Endothelial cell of umbilical vein (primary cell): ENCODE data around the gene PACSIN2. TPM values are rescaled to one million over a fixed set of nuclear protein-coding genes. Genes with fewer than 3 reads are reported as not detected.

Source experiments
- BruUV-seq: library from RNA; stranded (reverse); fragments of 400-500 nt; replicated peaks from 2 replicates; lab custom pipeline; 2021; lab: Mats Ljungman, UMichigan
- CTCF ChIA-PET: fragments of 300-600, 350-600 bp; sonication (Branson Sonifier 250); formaldehyde crosslinking; loops from one replicate; lab custom pipeline; 2021; ENCODE audit warnings: antibody characterized with exemption, inconsistent platforms; lab: Charles Lee
- POLR2A ChIA-PET: fragments of 300-600, 350-600 bp; sonication (Branson Sonifier 250); formaldehyde crosslinking; loops from one replicate; lab custom pipeline; 2021; ENCODE audit warnings: antibody characterized with exemption, inconsistent platforms; lab: Charles Lee
- DNase-seq: peaks from one replicate; pipeline ENCODE4 v3.0.0-alpha.2; 2011; ENCODE audit warnings: low read depth, low spot score
- FAIRE-seq: peaks from 2 replicates; lab custom pipeline; 2011; peaks lifted over from hg19 to GRCh38; lab: Jason Lieb, UNC
- H2AFZ ChIP-seq: 2 replicates; pipeline ENCODE4 v1.6.0; 2012; ENCODE audit warnings: low read depth, low read length, control low read depth, inconsistent platforms
- H3K27ac ChIP-seq: 2 replicates; pipeline ENCODE4 v1.5.1; 2011; ENCODE audit warnings: low read depth, mild to moderate bottlenecking, control low read depth, low read length, moderate library complexity; ENCODE audit not compliant: insufficient read depth
- H3K27me3 ChIP-seq, 2 experiments: 2 replicates each; pipeline versions ENCODE4 v1.6.0 to v1.6.1; 2011; ENCODE audit warnings: low read length in 2 of 2, mixed read lengths in 1 of 2; ENCODE audit not compliant: control insufficient read depth in 2 of 2, insufficient read depth in 2 of 2
- H3K36me3 ChIP-seq, 2 experiments: 2 replicates in 1 of 2; 3 replicates in 1 of 2; pipeline ENCODE4 v1.5.1; 2011; ENCODE audit warnings: low read length in 2 of 2, mild to moderate bottlenecking in 1 of 2, moderate library complexity in 1 of 2; ENCODE audit not compliant: control insufficient read depth in 2 of 2, insufficient read depth in 2 of 2; ENCODE audit errors: extremely low read depth in 1 of 2
- H3K4me1 ChIP-seq: 3 replicates; pipeline ENCODE4 v1.5.1; 2011; ENCODE audit warnings: mild to moderate bottlenecking, low read length; ENCODE audit not compliant: control insufficient read depth, insufficient read depth; ENCODE audit errors: extremely low read depth
- H3K4me2 ChIP-seq: 2 replicates; pipeline ENCODE4 v1.6.1; 2011; ENCODE audit warnings: low read length, control low read depth, mixed read lengths; ENCODE audit not compliant: insufficient read depth
- H3K4me3 ChIP-seq, 3 experiments: fragments of 200-600 bp in 1 of 3; sonication (generic), shearing (Covaris generic) in 1 of 3; replicated peaks in 1 of 3; 2 replicates each; pipeline ENCODE4 v1.5.1; 2011 to 2016; ENCODE audit warnings: control low read depth in 3 of 3, low read length in 3 of 3, mild to moderate bottlenecking in 2 of 3, inconsistent platforms in 1 of 3, low read depth in 1 of 3, moderate library complexity in 1 of 3; ENCODE audit not compliant: insufficient read depth in 1 of 3
- H3K79me2 ChIP-seq: 2 replicates; pipeline ENCODE4 v1.6.0; 2012; ENCODE audit warnings: low read length, inconsistent platforms; ENCODE audit not compliant: control insufficient read depth, insufficient read depth
- H3K9ac ChIP-seq: replicated peaks from 2 replicates; pipeline ENCODE3; 2011; ENCODE audit warnings: low read length, control low read depth; ENCODE audit not compliant: insufficient read depth; ENCODE audit errors: extremely low read depth
- H3K9me1 ChIP-seq: replicated peaks from 3 replicates; pipeline ENCODE4 v1.6.0; 2011; ENCODE audit warnings: mild to moderate bottlenecking, low read length; ENCODE audit not compliant: control insufficient read depth, insufficient read depth; ENCODE audit errors: extremely low read depth
- H3K9me3 ChIP-seq: replicated peaks from 2 replicates; pipeline ENCODE4 v1.5.1; 2012; ENCODE audit warnings: low read length, inconsistent platforms; ENCODE audit not compliant: control insufficient read depth, insufficient read depth
- H4K20me1 ChIP-seq: replicated peaks from 2 replicates; pipeline ENCODE3; 2011; ENCODE audit warnings: mild to moderate bottlenecking, low read length; ENCODE audit not compliant: control insufficient read depth, insufficient read depth; ENCODE audit errors: extremely low read depth
- EZH2 ChIP-seq: IDR thresholded peaks from 2 replicates; pipeline ENCODE4 v1.6.1; 2012; ENCODE audit warnings: borderline replicate concordance, low read depth, mild to moderate bottlenecking, moderate library complexity, low read length, inconsistent platforms; ENCODE audit not compliant: severe bottlenecking
- FOS ChIP-seq: IDR thresholded peaks from 2 replicates; pipeline ENCODE4 v1.6.1; 2011; ENCODE audit warnings: mild to moderate bottlenecking, low read length, moderate library complexity, borderline replicate concordance; ENCODE audit not compliant: insufficient read depth
- GATA2 ChIP-seq: IDR thresholded peaks from 2 replicates; pipeline ENCODE4 v1.7.0; 2011; ENCODE audit warnings: low read depth, mild to moderate bottlenecking, moderate library complexity, mixed read lengths, low read length; ENCODE audit not compliant: insufficient read length, insufficient read depth
- JUN ChIP-seq: IDR thresholded peaks from 2 replicates; pipeline ENCODE4 v1.6.1; 2011; ENCODE audit warnings: borderline replicate concordance, low read depth; ENCODE audit not compliant: insufficient read length, insufficient read depth
- POLR2A ChIP-seq: IDR thresholded peaks from 2 replicates; pipeline ENCODE4 v1.6.1; 2012; ENCODE audit warnings: low read depth, mild to moderate bottlenecking, control low read depth, low read length
- POLR2AphosphoS5 ChIP-seq: IDR thresholded peaks from 2 replicates; pipeline ENCODE4 v1.6.1; 2012; ENCODE audit warnings: low read depth, mild to moderate bottlenecking, control low read depth, low read length, moderate library complexity; ENCODE audit not compliant: insufficient read depth
- dilution Hi-C: fragments of 300-500 bp; cut with MboI; formaldehyde crosslinking; loops from one replicate; pipeline ENCODE4 v1.15.0; 2019; ENCODE audit warnings: low sequenced_read_pairs; ENCODE audit not compliant: extremely low pct_ligation_motif_present
- intact Hi-C: fragments of 100-400 bp; cut with micrococcal nuclease; formaldehyde crosslinking; loops from one replicate; pipeline ENCODE4 v1.10.0; 2022
- polyA plus RNA-seq, 4 experiments: library from polyadenylated mRNA; depleted of rRNA in 3 of 4; stranded (reverse) in 3 of 4; unstranded in 1 of 4; fragments of >200 nt; gene quantifications; 2 replicates each; pipeline versions ENCODE4 v1.2.1 to v1.2.3, GENCODE V29; 2011 to 2012; ENCODE audit warnings: missing spikeins in 1 of 4
- total RNA-seq: library from RNA; stranded (reverse); gene quantifications from 2 replicates; pipeline ENCODE4 v1.2.3, GENCODE V29; 2021
- TF ChIP-seq, protein P1 (sequence below), 2 donors: IDR thresholded peaks; 1 replicate in 1 of 2; 2 replicates in 1 of 2; pipeline ENCODE4 v1.5.1; 2011; ENCODE audit warnings: low read length in 2 of 2, mild to moderate bottlenecking in 2 of 2, moderate library complexity in 2 of 2, control low read depth in 1 of 2, inconsistent platforms in 1 of 2, low read depth in 1 of 2; ENCODE audit not compliant: insufficient read depth in 1 of 2; ENCODE audit errors: extremely low read depth in 1 of 2

The PACSIN2 gene
- total and polyA plus RNA-seq, 2 donors (not counting 3 experiments of a cell fraction or from before 2014, with no cell fraction given): 46.2 to 64.5 TPM

DNA sequence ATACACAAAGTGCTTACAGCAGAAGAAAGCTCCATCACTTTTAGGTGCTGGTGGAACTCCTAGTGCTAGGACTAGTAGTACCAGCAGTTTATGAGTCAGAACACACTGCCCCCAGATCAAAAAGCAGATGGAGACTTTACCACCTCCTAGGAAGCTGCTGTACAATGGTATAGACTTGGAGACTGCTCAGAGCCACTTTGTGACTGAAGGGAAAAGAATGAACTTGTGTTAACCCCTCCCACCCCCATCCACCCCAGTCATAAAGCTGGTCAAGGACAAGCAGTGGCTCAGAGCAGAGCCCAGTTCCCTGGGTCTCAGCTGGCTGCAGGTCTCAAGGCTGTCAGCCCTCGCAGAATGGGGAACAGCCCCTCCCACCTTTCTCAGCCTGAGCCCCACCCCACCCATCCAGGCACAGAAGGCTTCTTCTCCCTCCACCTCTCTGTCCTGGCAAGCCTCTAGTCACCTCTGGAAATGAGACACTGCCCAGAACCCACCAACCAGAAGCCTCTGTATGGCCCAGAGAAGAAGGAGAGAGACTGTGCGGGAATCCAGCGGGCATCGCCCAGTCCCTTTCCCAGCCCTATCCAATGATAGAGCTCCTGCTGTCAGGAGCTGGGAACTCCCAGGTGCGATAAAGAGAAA, 23.8 kb downstream of the PACSIN2 start:
- no peak for DNase-seq
- FAIRE-seq: peak; percentile 79
- no peaks in the 10 kb centered on the region for H3K9me3 ChIP-seq
- H4K20me1 ChIP-seq: no peaks in the 10 kb centered on the region
- POLR2A ChIA-PET: interaction anchor here (1.3 kb wide), 1 partner anchor 24 kb away, joined by 3 read pairs; the partner anchor contains the start of gene PACSIN2
- dilution Hi-C loops (no loop called here), intact Hi-C loops (no loop called here)
- peaks cover 21% of the 10 kb centered on the region for H3K4me1 ChIP-seq
- no peak overlapping the region for H3K4me3 ChIP-seq
- CTCF ChIA-PET: interaction anchor here (0.5 to 4.2 kb wide), 15 partner anchors 10 to 159 kb away, joined by 3 to 33 read pairs (median 7); partner anchors contain the start of gene PACSIN2
- no peak overlapping the region for H3K9ac ChIP-seq
- no peaks in the 10 kb centered on the region for H3K27me3 ChIP-seq
- H3K4me2 ChIP-seq: no peak overlapping the region
- no peaks in the 10 kb centered on the region for H3K9me1 ChIP-seq
- no peaks in the 10 kb centered on the region for H3K36me3 ChIP-seq
- H2AFZ ChIP-seq: no peak overlapping the region
- peak overlapping the region; percentile 10 for H3K27ac ChIP-seq
- no TSS peak for BruUV-seq
- TF ChIP-seq FOS (peak; percentile 52), JUN (no peak), GATA2 (peak; percentile 26)
- H3K79me2 ChIP-seq: peaks cover 61% of the 10 kb centered on the region

DNA sequence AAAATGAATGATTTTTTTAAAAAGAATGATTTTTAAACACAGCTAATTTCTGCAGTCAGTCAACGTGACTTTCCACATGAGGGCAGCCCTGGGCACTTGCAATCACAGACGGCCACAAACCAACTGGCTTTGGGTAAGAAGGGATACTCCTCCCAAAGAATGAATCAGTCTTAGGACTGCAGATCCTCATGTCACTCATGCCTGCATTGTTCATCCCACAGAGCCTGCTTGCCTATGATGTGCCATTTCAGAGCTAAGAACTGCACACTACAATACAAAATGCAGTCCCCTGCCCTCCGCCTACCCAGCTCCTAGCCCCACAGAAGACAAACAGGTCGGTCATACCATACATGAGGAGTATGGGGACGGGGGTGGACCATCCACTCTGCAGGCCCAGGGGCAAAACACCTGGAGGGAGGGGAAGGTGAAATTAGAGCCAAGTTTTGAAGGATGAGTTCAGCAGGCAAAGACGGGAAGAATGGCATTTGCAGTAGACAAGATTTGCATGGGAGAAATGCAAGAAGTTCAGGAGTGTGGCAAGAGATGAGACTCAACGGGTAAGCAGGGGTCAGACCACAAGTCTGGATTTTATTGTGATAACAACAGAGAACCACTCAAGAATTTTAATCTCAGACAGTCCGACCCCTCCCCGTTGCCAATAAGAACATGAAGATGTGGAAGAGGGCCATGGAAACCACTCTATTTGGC, 24.7 kb downstream of the PACSIN2 start:
- ChIA-PET CTCF (interaction anchor here (0.6 to 4.2 kb wide), 27 partner anchors 10 to 146 kb away, joined by 3 to 33 read pairs (median 4); partner anchors contain the start of gene PACSIN2), POLR2A (interaction anchor here (0.8 kb wide), 1 partner anchor 25 kb away, joined by 5 read pairs; the partner anchor contains the start of gene PACSIN2)
- H3K9me1 ChIP-seq: no peaks in the 10 kb centered on the region
- no peak overlapping the region for H3K4me3 ChIP-seq
- H3K4me1 ChIP-seq: peaks cover 18% of the 10 kb centered on the region
- H3K4me2 ChIP-seq: no peak overlapping the region
- BruUV-seq: no TSS peak
- H4K20me1 ChIP-seq: no peaks in the 10 kb centered on the region
- TF ChIP-seq, protein P1, sequence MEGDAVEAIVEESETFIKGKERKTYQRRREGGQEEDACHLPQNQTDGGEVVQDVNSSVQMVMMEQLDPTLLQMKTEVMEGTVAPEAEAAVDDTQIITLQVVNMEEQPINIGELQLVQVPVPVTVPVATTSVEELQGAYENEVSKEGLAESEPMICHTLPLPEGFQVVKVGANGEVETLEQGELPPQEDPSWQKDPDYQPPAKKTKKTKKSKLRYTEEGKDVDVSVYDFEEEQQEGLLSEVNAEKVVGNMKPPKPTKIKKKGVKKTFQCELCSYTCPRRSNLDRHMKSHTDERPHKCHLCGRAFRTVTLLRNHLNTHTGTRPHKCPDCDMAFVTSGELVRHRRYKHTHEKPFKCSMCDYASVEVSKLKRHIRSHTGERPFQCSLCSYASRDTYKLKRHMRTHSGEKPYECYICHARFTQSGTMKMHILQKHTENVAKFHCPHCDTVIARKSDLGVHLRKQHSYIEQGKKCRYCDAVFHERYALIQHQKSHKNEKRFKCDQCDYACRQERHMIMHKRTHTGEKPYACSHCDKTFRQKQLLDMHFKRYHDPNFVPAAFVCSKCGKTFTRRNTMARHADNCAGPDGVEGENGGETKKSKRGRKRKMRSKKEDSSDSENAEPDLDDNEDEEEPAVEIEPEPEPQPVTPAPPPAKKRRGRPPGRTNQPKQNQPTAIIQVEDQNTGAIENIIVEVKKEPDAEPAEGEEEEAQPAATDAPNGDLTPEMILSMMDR (IDR thresholded peaks at IDR 0.05; ENCODE audit: extremely low read depth in 1 of 2, insufficient read depth in 1 of 2, low read depth in 1 of 2, low read length in 2 of 2): peak; percentile 24 to 25
- TF ChIP-seq GATA2 (no peak), FOS (peak; percentile 35), POLR2AphosphoS5 (no peak), EZH2 (no peak), JUN (no peak), POLR2A (no peak)
- peaks cover 65% of the 10 kb centered on the region for H3K79me2 ChIP-seq
- H3K9ac ChIP-seq: no peak overlapping the region
- H3K27me3 ChIP-seq: no peaks in the 10 kb centered on the region
- H3K9me3 ChIP-seq: no peaks in the 10 kb centered on the region
- no peaks in the 10 kb centered on the region for H3K36me3 ChIP-seq
- H3K27ac ChIP-seq: no peak overlapping the region
- intact Hi-C loops: loop anchor here (1.0 kb wide), 1 partner anchor 44 kb away; no protein-coding TSS in a partner anchor
- DNase-seq (peak; percentile 56), FAIRE-seq (peak; percentile 75)
- dilution Hi-C loops: no loop called here
- no peak overlapping the region for H2AFZ ChIP-seq
